Ishikawa (cell line): ENCODE data around the gene EPPIN.

Experiments
- CEBPB ChIP-seq: IDR thresholded peaks from 2 replicates; pipeline ENCODE4 v1.6.1; 2012
- CREB1 ChIP-seq: IDR thresholded peaks from 2 replicates; pipeline ENCODE4 v1.6.1; 2012; ENCODE audit warnings: low read depth
- EGR1 ChIP-seq: IDR thresholded peaks from 2 replicates; pipeline ENCODE4 v1.6.1; 2012
- FOXM1 ChIP-seq: IDR thresholded peaks from 2 replicates; pipeline ENCODE4 v1.6.1; 2012; ENCODE audit warnings: low read depth, borderline replicate concordance
- RAD21 ChIP-seq: IDR thresholded peaks from 2 replicates; pipeline ENCODE4 v1.6.1; 2012; ENCODE audit warnings: low read depth
- REST ChIP-seq: IDR thresholded peaks from 2 replicates; pipeline ENCODE4 v1.6.1; 2012; ENCODE audit warnings: low read depth, mild to moderate bottlenecking
- TAF1 ChIP-seq: IDR thresholded peaks from 2 replicates; pipeline ENCODE4 v1.6.1; 2012; ENCODE audit warnings: low read depth, mild to moderate bottlenecking
- YY1 ChIP-seq: IDR thresholded peaks from 2 replicates; pipeline ENCODE4 v1.6.1; 2012; ENCODE audit warnings: low read depth

GRCh38 chr20:45547206-45547770 lies at the start of gene EPPIN:
- no peak for TF ChIP-seq YY1
- no peak for TF ChIP-seq TAF1
- TF ChIP-seq RAD21, result no peak
- no peak for TF ChIP-seq CEBPB
- TF ChIP-seq EGR1, result no peak
- TF ChIP-seq REST, result no peak
- no peak for TF ChIP-seq FOXM1
- TF ChIP-seq CREB1, result no peak
